NT2/D1 (cell line): Measurements from ENCODE around the gene SIK1.
"Not testable (repeated sequence)": the region's sequence is repeated elsewhere in the genome, so short reads cannot be mapped to it uniquely, and the experiment has no call there.

ENCODE experiments used
- SUZ12 ChIP-seq: IDR thresholded peaks from 2 replicates; pipeline ENCODE4 v1.6.1; 2011; ENCODE audit not compliant: insufficient read length, insufficient read depth; ENCODE audit errors: extremely low read depth
- YY1 ChIP-seq: IDR thresholded peaks from 2 replicates; pipeline ENCODE4 v1.6.1; 2011; ENCODE audit not compliant: insufficient read length, insufficient read depth
- ZNF274 ChIP-seq: IDR thresholded peaks from 2 replicates; pipeline ENCODE4 v1.6.1; 2011; ENCODE audit warnings: mild to moderate bottlenecking, low read depth, low read length

DNA sequence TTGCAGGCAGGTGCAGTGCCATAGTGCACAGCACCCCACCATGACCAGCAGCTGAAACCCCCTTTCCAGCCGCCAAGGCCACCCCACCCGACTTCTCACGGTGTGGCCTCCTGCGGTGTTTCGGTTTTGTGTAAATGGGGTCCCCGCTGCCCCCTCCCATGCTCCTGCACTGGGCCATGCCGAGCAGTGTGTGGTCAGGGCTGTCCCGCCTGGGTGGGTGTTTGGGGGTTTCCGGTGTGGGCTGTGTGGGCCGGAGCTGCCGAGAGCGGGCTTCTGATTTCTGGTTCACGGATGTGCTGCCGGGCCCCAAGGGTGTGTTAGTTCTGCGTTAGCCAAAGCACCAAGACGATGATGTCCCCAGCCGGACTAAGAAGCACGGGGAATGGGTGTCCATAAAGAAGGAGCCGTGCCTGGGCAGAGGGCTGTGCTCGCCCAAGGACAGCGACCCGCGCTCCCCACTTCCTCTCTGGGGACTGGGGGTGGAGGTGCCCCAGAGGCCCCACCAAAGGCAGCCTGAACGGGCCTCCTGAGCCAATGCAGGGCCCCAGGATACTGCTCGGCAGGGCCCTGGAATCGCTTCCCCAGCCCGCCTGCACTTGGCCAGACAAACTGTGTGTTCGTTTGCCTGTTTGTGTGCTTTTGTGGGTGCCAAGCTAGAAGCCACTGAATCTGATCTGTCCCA, 45.9 kb downstream of the SIK1 start:
- not testable (repeated sequence) for TF ChIP-seq ZNF274, YY1, SUZ12
